GM19438 (cell line): ENCODE measurements around the gene NARS2.
"Not testable (repeated sequence)": the region's sequence is repeated elsewhere in the genome, so short reads cannot be mapped to it uniquely, and the experiment has no call there.

Experiments used
- ATAC-seq: cut with Tn5 transposase; IDR thresholded peaks from one replicate; pipeline ENCODE4 v1.9.1; 2021; ENCODE audit warnings: low read depth; ENCODE audit not compliant: unreplicated experiment

The NARS2 gene

GRCh38 chr11:78493413-78493975, 81.2 kb downstream of the NARS2 start:
- no peak for ATAC-seq

DNA sequence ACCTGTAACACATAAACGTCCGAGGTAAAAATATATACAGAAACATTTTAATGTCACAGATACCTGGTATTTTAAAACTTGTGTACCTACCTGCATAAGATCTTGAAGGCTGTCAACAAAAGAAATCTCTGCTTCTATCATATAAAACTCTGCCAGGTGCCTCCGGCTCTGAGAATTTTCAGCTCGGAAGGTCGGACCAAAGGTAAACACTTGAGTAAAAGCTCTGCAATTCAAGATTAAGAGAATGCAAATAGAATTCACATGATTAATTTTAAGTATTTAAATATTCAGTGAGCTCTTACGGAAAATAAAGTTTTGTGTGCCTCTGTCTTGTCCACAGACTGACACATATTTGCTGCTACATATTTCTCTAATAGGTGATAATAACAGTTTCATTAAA, 81.7 kb downstream of the NARS2 start:
- ATAC-seq, result no peak

DNA sequence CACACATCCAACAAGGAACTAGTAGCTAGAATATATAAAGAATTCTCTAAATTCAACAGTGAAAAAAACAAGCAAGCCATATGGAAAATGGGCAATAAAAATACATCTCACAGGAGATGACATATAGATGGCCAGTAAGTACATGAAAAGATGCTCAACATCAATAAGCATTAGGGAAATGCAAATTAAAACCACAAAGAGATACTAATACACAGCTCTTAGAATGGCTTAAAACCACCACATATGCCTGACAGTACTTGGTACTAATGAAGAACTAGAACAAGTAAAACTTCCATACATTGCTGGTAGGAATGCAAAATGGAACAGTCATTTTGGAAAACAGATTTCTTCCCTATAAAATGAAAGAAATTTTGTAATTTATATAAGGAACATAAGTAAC, 85.5 kb downstream of the NARS2 start:
- ATAC-seq, result no peak

- no peak for ATAC-seq
Observed at GRCh38 chr11:78478536-78478935, 96.1 kb downstream of the NARS2 start.

GRCh38 chr11:78476066-78476465, 98.6 kb downstream of the NARS2 start:
- no peak for ATAC-seq

DNA sequence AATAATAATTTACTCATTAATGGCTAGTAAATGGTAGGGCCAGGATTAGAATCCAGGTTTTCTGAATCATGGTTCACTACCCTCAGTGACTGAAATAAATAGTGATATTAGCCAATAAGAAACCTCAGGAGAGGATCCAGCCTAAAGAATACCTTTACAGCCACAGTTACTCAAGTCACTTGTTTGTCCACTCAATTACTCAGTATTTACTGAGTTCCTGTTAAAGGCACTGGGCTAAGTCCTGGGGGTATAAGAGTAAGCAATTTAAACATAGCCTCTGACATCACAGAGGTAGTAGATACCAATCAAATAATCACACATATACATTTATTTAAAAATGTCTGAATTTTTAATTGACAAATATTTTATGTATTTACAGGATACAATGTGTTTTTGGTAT, 100.2 kb downstream of the NARS2 start:
- ATAC-seq, result no peak

DNA sequence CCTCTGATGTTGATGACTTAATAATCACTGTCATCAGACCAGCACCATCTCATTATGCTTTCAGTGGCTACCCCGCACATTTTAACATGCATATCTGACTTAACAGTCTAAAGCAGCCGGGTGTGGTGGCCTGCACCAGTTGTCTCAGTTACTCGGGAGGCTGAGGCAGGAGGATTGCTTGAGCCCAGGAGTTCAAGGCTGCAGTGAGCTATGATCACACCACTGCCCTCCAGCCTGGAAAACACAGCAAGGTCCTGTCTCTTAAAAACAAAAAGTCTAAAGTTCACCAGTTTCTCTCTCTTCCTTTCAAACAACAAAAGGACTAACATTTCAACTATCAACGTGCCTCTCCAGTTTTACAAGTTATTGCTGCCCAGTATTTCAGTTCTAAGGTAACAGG, 101.8 kb downstream of the NARS2 start:
- no peak for ATAC-seq

DNA sequence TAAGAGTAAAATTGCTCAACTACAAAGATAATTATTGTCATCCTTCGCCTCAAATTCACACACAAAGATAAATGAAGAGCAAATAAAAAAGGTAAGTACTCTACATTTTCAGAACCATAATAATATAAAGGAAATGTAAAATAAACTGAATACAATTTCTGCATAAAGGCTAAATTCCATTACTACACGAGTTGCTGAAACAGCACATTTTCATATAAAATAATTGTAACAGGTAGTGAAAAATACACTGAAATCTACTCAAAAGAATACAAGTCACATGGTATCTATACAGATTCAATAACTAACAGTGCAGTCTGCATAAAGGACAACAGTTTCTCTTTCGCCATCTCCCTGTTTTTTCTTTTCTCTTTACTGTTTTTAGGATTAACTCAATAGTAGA, 102.3 kb downstream of the NARS2 start:
- ATAC-seq, result no peak

- no peak for ATAC-seq
Observed at GRCh38 chr11:78470861-78471442, 103.7 kb downstream of the NARS2 start.

DNA sequence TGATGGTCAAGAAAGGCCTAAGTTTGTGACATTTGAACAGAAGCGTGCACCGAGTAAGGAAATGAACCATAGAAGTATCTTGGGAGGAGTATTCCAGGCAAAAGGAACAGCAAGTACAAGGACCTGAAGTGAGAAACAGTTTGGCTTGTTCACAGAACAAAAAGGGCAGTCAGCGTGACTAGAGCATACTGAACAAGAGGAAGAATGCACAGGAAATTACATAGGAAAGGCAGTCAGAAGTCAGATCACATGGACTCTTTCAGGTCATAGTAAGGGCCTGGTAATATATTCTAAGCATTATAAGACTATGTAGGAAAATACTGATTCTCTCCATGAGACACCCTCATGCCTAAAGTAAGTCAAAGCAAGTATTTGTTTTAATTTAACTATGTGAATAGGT, 104.8 kb downstream of the NARS2 start:
- ATAC-seq, result no peak

GRCh38 chr11:78467931-78468330, 106.7 kb downstream of the NARS2 start:
- no peak for ATAC-seq

DNA sequence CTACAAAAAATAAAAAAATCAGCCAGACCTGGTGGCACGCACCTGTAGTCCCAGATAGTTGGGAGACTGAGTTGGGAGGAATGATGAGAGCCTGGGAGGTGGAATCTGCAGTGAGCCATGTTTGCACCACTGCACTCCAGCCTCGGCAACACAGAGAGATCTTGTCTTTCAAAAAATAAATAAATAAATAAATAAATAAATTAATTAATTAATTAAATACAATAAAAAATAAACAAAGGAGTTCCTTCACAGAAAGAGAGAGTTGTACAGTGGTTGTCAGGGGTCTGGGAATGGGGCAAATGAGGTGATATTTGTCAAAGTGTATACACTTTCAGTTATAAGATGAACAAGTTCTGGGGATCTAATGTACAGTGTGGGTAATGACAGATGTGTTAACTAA, 107.3 kb downstream of the NARS2 start:
- ATAC-seq, result no peak

- peak; percentile 99 for ATAC-seq
Observed at GRCh38 chr11:78465169-78465942, 109.3 kb downstream of the NARS2 start.

DNA sequence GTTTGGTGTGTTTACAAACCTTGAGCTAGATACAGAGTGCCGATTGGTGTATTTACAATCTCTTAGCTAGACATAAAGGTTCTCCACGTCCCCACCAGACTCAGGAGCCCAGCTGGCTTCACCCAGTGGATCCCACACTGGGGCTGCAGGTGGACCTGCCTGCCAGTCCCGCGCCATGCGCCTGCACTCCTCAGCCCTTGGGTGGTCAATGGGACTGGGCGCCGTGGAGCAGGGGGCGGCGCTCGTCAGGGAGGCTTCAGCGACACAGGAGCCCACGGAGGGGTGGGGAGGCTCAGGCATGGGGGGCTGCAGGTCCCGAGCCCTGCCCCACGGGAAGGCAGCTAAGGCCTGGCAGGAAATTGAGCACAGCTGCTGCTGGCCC, 109.9 kb downstream of the NARS2 start:
- ATAC-seq, result not testable (repeated sequence)

DNA sequence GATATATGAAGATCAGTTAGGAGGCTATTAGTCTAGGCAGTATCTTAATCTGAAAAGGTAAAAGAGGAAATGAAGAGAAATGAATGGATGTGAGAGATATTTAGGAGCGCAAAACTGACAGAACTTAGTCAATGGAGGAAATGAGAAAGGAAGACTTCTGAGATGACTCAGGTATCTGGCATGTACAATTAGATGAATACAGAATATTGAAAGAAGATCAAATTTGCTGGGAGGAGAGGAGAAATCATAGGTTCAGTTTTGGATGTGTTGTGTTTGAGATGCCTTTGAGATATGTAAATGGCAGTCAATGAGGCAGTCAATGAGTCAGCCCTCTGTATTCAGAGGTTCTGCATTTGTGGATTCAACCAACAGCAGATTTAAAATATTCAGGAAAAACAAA, 114.2 kb downstream of the NARS2 start:
- ATAC-seq, result no peak

DNA sequence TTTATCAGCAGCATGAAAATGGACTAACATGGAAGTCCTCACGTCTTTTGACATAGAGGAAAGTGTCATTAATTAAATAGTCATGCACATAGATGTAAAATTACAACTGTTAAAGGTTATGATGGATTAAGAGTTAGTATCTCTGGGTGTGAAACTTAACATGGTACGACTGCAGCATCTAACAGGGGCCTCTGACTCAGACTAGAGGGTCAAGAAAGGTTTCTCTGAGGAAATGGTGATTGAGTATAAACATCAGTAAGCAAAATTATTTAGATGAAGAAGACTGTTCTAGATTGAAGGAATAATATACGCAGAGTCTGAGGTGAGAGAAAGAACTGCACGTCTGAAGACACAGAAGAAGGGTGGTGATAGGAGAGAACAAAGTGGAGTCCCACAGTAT, 114.9 kb downstream of the NARS2 start:
- ATAC-seq, result no peak

GRCh38 chr11:78457448-78457847, 117.2 kb downstream of the NARS2 start:
- no peak for ATAC-seq

GRCh38 chr11:78453140-78453935, 121.3 kb downstream of the NARS2 start:
- peak; percentile 57 for ATAC-seq

GRCh38 chr11:78451371-78452150, 123.1 kb downstream of the NARS2 start:
- ATAC-seq, result no peak

- ATAC-seq, result no peak
Observed at GRCh38 chr11:78450866-78451265, 123.8 kb downstream of the NARS2 start.

DNA sequence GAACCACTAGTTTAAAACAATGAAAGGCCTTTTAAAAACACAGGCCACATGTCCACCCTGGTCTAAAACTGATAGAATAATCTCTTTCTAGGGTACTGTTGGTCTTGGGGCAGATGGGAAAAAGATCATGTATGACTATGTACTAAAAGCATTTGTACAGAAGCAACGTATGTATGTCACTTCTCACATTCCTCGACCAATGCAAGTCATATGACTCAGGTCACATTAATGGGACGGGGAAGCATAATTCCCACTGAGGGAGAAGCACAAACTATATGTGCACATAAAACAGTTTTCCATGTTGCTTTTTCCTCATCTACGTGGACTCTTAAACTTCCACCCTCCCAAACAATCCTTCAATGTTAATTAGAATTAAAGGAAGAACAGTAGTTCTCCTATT, 124.8 kb downstream of the NARS2 start:
- no peak for ATAC-seq
